HepG2 (cell line): ENCODE data around the gene GPR31. TPM values are rescaled to one million over a fixed set of nuclear protein-coding genes. Genes with fewer than 3 reads are reported as not detected.
A peak's percentile ranks its signal among the peaks of the same experiment; 100 is the strongest.

ENCODE experiments used
- ATAC-seq: fragments of 200-7000 bp; cut with Tn5 transposase; 3 replicates; pipeline ENCODE4 v1.9.1; 2020; ENCODE audit warnings: mild to moderate bottlenecking, moderate library complexity
- BruUV-seq: library from RNA; stranded (reverse); fragments of 400-500 nt; replicated peaks from 2 replicates; lab custom pipeline; 2021; lab: Mats Ljungman, UMichigan
- CTCF ChIA-PET: fragments of 300-600 bp; formaldehyde crosslinking; extraction: SDS; loops from one replicate; lab custom pipeline; 2021; ENCODE audit warnings: low total read pairs, inconsistent platforms, low intra/inter-chr PET ratio; lab: Yijun Ruan, JAX
- POLR2A ChIA-PET: fragments of 350-600 bp; sonication (Branson Sonifier 250); formaldehyde crosslinking; loops from one replicate; lab custom pipeline; 2020; ENCODE audit warnings: antibody characterized with exemption, inconsistent platforms; lab: Yijun Ruan, JAX
- DNase-seq: peaks from one replicate; pipeline ENCODE4 v3.0.0-alpha.2; 2015; ENCODE audit warnings: low spot score
- FAIRE-seq: peaks from 3 replicates; lab custom pipeline; 2011; peaks lifted over from hg19 to GRCh38; lab: Jason Lieb, UNC
- H2AFZ ChIP-seq: one replicate; pipeline ENCODE4 v1.6.1; 2011; ENCODE audit warnings: low read length, inconsistent platforms
- H3K27ac ChIP-seq: fragments of 300-600 bp; 3 replicates; pipeline ENCODE4 v1.8.0; 2011; ENCODE audit warnings: mixed run types, mild to moderate bottlenecking, mixed read lengths, low read length, inconsistent platforms; ENCODE audit not compliant: insufficient read depth; ENCODE audit errors: extremely low read length
- H3K27me3 ChIP-seq, 2 experiments: fragments of 200-600 bp in 1 of 2; 2 replicates in 1 of 2; 3 replicates in 1 of 2; pipeline versions ENCODE4 v1.6.0 to v1.8.0; 2011; ENCODE audit warnings: low read length in 2 of 2, mild to moderate bottlenecking in 2 of 2, moderate library complexity in 2 of 2, inconsistent platforms in 1 of 2; ENCODE audit not compliant: insufficient read depth in 2 of 2, control insufficient read depth in 1 of 2
- H3K36me3 ChIP-seq, 2 experiments: fragments of 200-600 bp in 1 of 2; replicated peaks in 1 of 2; 2 replicates in 1 of 2; 3 replicates in 1 of 2; pipeline versions ENCODE4 v1.5.1 to v1.8.0; 2011; ENCODE audit warnings: low read length in 2 of 2, inconsistent platforms in 1 of 2; ENCODE audit not compliant: insufficient read depth in 2 of 2, control insufficient read depth in 1 of 2
- H3K4me1 ChIP-seq: 2 replicates; pipeline ENCODE4 v1.5.1; 2012; ENCODE audit warnings: low read length, inconsistent platforms; ENCODE audit not compliant: insufficient read depth
- H3K4me2 ChIP-seq: 2 replicates; pipeline ENCODE4 v1.6.0; 2011; ENCODE audit warnings: low read depth, low read length, inconsistent platforms
- H3K4me3 ChIP-seq, 3 experiments: fragments of 200-600 bp in 1 of 3; sonication (generic), shearing (Covaris generic) in 1 of 3; replicated peaks in 1 of 3; 2 replicates each; pipeline ENCODE4 v1.5.1; 2011 to 2016; ENCODE audit warnings: low read length in 3 of 3, inconsistent platforms in 2 of 3, low read depth in 2 of 3, mild to moderate bottlenecking in 2 of 3, control low read depth in 1 of 3, mixed read lengths in 1 of 3; ENCODE audit not compliant: insufficient read depth in 1 of 3
- H3K79me2 ChIP-seq: one replicate; pipeline ENCODE4 v1.6.1; 2011; ENCODE audit warnings: low read length, inconsistent platforms; ENCODE audit not compliant: insufficient read depth
- H3K9ac ChIP-seq: 2 replicates; pipeline ENCODE4 v1.6.0; 2011; ENCODE audit warnings: mild to moderate bottlenecking, low read depth, low read length, inconsistent platforms; ENCODE audit not compliant: insufficient read depth
- H3K9me3 ChIP-seq: 2 replicates; pipeline ENCODE4 v1.5.1; 2012; ENCODE audit warnings: mild to moderate bottlenecking, low read length
- H4K20me1 ChIP-seq: 2 replicates; pipeline ENCODE4 v1.6.0; 2011; ENCODE audit warnings: inconsistent platforms, mild to moderate bottlenecking, low read length, moderate library complexity; ENCODE audit not compliant: insufficient read depth
- ARID2 ChIP-seq: sonication (generic); formaldehyde crosslinking; IDR thresholded peaks from 2 replicates; pipeline ENCODE4 v1.8.1; 2022; ENCODE audit warnings: mild to moderate bottlenecking, missing genetic modification reagents, borderline replicate concordance
- CTCF ChIP-seq: sonication (generic); formaldehyde crosslinking; IDR thresholded peaks from 2 replicates; pipeline ENCODE4 v1.5.0; 2020; ENCODE audit warnings: mild to moderate bottlenecking, missing genetic modification reagents, moderate library complexity
- HDAC2 ChIP-seq: sonication (generic); formaldehyde crosslinking; IDR thresholded peaks from 2 replicates; pipeline ENCODE4 v1.4.0; 2020; ENCODE audit warnings: missing genetic modification reagents
- KLF12 ChIP-seq: sonication (generic); formaldehyde crosslinking; IDR thresholded peaks from 2 replicates; pipeline ENCODE4 v1.4.0; 2020; ENCODE audit warnings: missing genetic modification reagents, borderline replicate concordance
- STAG1 ChIP-seq: sonication (generic); formaldehyde crosslinking; IDR thresholded peaks from 2 replicates; pipeline ENCODE4 v1.4.0; 2020; ENCODE audit warnings: missing genetic modification reagents
- XRCC5 ChIP-seq: fragments of 200-400 bp; formaldehyde crosslinking; optimal IDR thresholded peaks from 2 replicates; pipeline ENCODE3; 2017; ENCODE audit warnings: mild to moderate bottlenecking, low read length
- ZBTB7A ChIP-seq: sonication (generic); formaldehyde crosslinking; IDR thresholded peaks from 2 replicates; pipeline ENCODE4 v1.8.0; 2022; ENCODE audit warnings: mild to moderate bottlenecking, missing genetic modification reagents
- ZBTB7B ChIP-seq: sonication (generic); formaldehyde crosslinking; IDR thresholded peaks from 2 replicates; pipeline ENCODE4 v1.4.0; 2020; ENCODE audit warnings: missing genetic modification reagents
- ZNF687 ChIP-seq: sonication (generic); formaldehyde crosslinking; IDR thresholded peaks from 2 replicates; pipeline ENCODE4 v1.5.1; 2020; ENCODE audit warnings: mild to moderate bottlenecking, missing genetic modification reagents, moderate library complexity
- WGBS: methylation state at CpG from one replicate; pipeline ENCODE4 v1.1.6; 2017; ENCODE audit warnings: low lambda C conversion rate; 5-methylcytosine and 5-hydroxymethylcytosine counted together
- in situ Hi-C: cut with HindIII; loops from 2 replicates; pipeline ENCODE4 v1.10.0; 2017; ENCODE audit warnings: low pct_unique_long_range_greater_than_20kb; ENCODE audit not compliant: extremely low pct_ligation_motif_present
- intact Hi-C: fragments of 100-400 bp; cut with micrococcal nuclease; formaldehyde crosslinking; loops from one replicate; pipeline ENCODE4 v1.10.0; 2022; ENCODE audit not compliant: unreplicated experiment
- polyA plus RNA-seq, 8 experiments: library from polyadenylated mRNA; depleted of rRNA in 3 of 8; stranded (reverse) in 7 of 8; unstranded in 1 of 8; fragments of >200 nt; fragmentation: Illumina TruSeq in 4 of 8; extraction: Trizol in 4 of 8; gene quantifications; 2 replicates each; pipeline versions ENCODE4 v1.2.1 to v1.2.3, GENCODE V29; 2011 to 2016; ENCODE audit warnings: low read depth in 4 of 8, missing spikeins in 1 of 8, mixed read lengths in 1 of 8; ENCODE audit not compliant: insufficient read depth in 1 of 8
- total RNA-seq, 5 experiments: library from RNA; depleted of rRNA; stranded (reverse); fragments of >200 nt; fragmentation: Illumina TruSeq; extraction: Trizol; gene quantifications; 2 replicates each; pipeline ENCODE4 v1.2.3, GENCODE V29; 2016; ENCODE audit warnings: low read depth in 1 of 5

The GPR31 gene
- total and polyA plus RNA-seq, 2 of the 13 experiments (the other 11 are each of a cell fraction or from before 2014, with no cell fraction given): not detected

GRCh38 chr6:167115054-167115453, 42.7 kb downstream of the GPR31 start:
- BruUV-seq: no TSS peak
- 45% methylated on average over 10 of the region's 10 CpGs for WGBS
- Histone ChIP-seq H3K36me3 (no peaks in the 10 kb centered on the region), H3K9me3 (peaks cover 6% of the 10 kb centered on the region), H4K20me1 (no peaks in the 10 kb centered on the region), H3K27ac (no peak overlapping the region), H3K4me2 (no peak overlapping the region), H3K9ac (no peak overlapping the region), H3K27me3 (peaks cover 2 to 50% of the 10 kb centered on the region in 2 experiments; a peak in 4 of 5 replicates), H3K4me1 (peaks cover 21% of the 10 kb centered on the region), H3K79me2 (no peaks in the 10 kb centered on the region), H2AFZ (no peak overlapping the region), H3K4me3 (no peak overlapping the region)
- TF ChIP-seq HDAC2 (CRISPR knock-in tag): no peak
- TF ChIP-seq ZBTB7A (CRISPR knock-in tag): 0 out of 2 replicates have a peak, but pooled peaks have one; percentile 30
- TF ChIP-seq ZNF687 (CRISPR knock-in tag): peak; percentile 29; the same call in 1 of the 2 replicates
- TF ChIP-seq CTCF (CRISPR knock-in tag): peak; percentile 69
- TF ChIP-seq ZBTB7B (CRISPR knock-in tag): peak; percentile 70
- TF ChIP-seq XRCC5: peak; percentile 25
- peak; percentile 58 for TF ChIP-seq STAG1 (CRISPR knock-in tag)
- no peak for TF ChIP-seq ARID2 (CRISPR knock-in tag)
- TF ChIP-seq KLF12 (CRISPR knock-in tag): no peak
- in situ Hi-C loops (no loop called here), intact Hi-C loops (no loop called here)
- POLR2A ChIA-PET: no interaction called here
- CTCF ChIA-PET: no interaction called here
- DNase-seq (no peak), ATAC-seq (peak; percentile 56), FAIRE-seq (no peak)
